HEK293T (cell line): ENCODE results near the gene TBC1D17.

Experiments
- BHLHE40 ChIP-seq: fragments of 450-650 bp; IDR thresholded peaks from 2 replicates; pipeline ENCODE4 v1.6.1; 2016; ENCODE audit warnings: mild to moderate bottlenecking, moderate library complexity, borderline replicate concordance
- ELF4 ChIP-seq: fragments of 450-650 bp; IDR thresholded peaks from 2 replicates; pipeline ENCODE4 v1.6.1; 2017; ENCODE audit warnings: antibody characterized with exemption
- FOXM1 ChIP-seq: fragments of 450-650 bp; IDR thresholded peaks from 2 replicates; pipeline ENCODE4 v1.6.1; 2017; ENCODE audit warnings: mild to moderate bottlenecking, borderline replicate concordance
- HDGF ChIP-seq: fragments of 450-650 bp; IDR thresholded peaks from 2 replicates; pipeline ENCODE4 v1.6.1; 2017; ENCODE audit warnings: antibody characterized with exemption, borderline replicate concordance
- L3MBTL2 ChIP-seq: fragments of 450-650 bp; conservative IDR thresholded peaks from 2 replicates; pipeline ENCODE4 v1.6.1; 2016; ENCODE audit warnings: mild to moderate bottlenecking
- LEF1 ChIP-seq: fragments of 450-650 bp; IDR thresholded peaks from 2 replicates; pipeline ENCODE4 v1.6.1; 2017; ENCODE audit warnings: mild to moderate bottlenecking, borderline replicate concordance
- SP1 ChIP-seq: fragments of 450-650 bp; IDR thresholded peaks from 2 replicates; pipeline ENCODE4 v1.6.1; 2017
- TARDBP ChIP-seq: fragments of 450-650 bp; IDR thresholded peaks from 2 replicates; pipeline ENCODE4 v1.6.1; 2016
- ZNF384 ChIP-seq: fragments of 450-650 bp; IDR thresholded peaks from 2 replicates; pipeline ENCODE4 v1.6.1; 2016

GRCh38 chr19:49883094-49883493 lies 5.6 kb downstream of the TBC1D17 start:
- TF ChIP-seq ELF4 = no peak
- TF ChIP-seq ZNF384 = no peak
- TF ChIP-seq SP1 = no peak
- TF ChIP-seq L3MBTL2 = no peak
- no peak for TF ChIP-seq BHLHE40
- TF ChIP-seq LEF1 = no peak
- TF ChIP-seq FOXM1 = no peak
- no peak for TF ChIP-seq TARDBP
- no peak for TF ChIP-seq HDGF
